Sigmoid colon (tissue), 4 donors: ENCODE measurements around the gene COMMD3.

ENCODE experiments used
- EP300 ChIP-seq, 4 donors: sonication (generic); formaldehyde crosslinking; IDR thresholded peaks; one replicate each; pipeline ENCODE4 v1.6.1; 2017; ENCODE audit warnings: antibody characterized with exemption in 4 of 4
- TF ChIP-seq, protein P1 (sequence below), 4 experiments: fragments of 450-650 bp in 3 of 4; fragments of 200-600 bp in 1 of 4; IDR thresholded peaks; one replicate each; pipeline ENCODE4 v1.5.1; 2016 to 2019; ENCODE audit warnings: antibody characterized with exemption in 4 of 4, mild to moderate bottlenecking in 3 of 4, moderate library complexity in 2 of 4

DNA sequence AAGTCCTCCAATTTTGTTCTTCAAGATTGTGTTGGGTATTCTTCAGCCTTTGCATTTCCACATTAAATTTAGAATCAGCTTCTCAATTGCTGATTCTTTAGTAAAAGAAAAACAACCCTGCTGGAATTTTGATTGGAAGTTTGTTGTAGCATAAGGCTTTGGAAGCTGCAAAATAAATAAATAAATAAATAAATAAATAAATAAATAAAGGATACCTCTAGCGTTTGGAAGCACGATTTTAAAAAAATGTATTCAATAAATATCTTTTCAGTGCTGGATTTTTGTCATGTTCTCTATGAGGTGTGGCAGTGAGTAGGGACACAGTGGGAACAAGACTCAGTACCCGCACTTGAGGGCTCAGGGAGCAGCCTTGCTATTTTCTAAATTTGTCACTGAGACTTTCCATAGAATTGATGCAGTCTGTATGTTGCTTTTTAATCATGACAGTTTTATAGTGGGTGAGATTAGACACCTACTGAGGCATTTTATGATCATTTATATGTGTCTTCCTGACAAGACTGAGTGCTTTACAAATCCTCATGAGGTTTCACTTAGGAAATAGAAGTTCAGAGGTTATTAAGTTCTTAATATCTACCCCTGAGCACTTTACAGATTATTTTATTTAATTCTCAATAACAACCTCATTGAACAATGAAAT is 22.3 kb upstream of the COMMD3 start:
- TF ChIP-seq, protein P1, sequence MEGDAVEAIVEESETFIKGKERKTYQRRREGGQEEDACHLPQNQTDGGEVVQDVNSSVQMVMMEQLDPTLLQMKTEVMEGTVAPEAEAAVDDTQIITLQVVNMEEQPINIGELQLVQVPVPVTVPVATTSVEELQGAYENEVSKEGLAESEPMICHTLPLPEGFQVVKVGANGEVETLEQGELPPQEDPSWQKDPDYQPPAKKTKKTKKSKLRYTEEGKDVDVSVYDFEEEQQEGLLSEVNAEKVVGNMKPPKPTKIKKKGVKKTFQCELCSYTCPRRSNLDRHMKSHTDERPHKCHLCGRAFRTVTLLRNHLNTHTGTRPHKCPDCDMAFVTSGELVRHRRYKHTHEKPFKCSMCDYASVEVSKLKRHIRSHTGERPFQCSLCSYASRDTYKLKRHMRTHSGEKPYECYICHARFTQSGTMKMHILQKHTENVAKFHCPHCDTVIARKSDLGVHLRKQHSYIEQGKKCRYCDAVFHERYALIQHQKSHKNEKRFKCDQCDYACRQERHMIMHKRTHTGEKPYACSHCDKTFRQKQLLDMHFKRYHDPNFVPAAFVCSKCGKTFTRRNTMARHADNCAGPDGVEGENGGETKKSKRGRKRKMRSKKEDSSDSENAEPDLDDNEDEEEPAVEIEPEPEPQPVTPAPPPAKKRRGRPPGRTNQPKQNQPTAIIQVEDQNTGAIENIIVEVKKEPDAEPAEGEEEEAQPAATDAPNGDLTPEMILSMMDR (IDR thresholded peaks at IDR 0.05), result no peak
- TF ChIP-seq EP300 (IDR thresholded peaks at IDR 0.05), result no peak
